Aorta (tissue), 5 donors: ENCODE results near the gene DLAT. TPM values are rescaled to one million over a fixed set of nuclear protein-coding genes. Genes with fewer than 3 reads are reported as not detected.
A peak's percentile ranks its signal among the peaks of the same experiment; 100 is the strongest.
"Not testable (repeated sequence)": the region's sequence is repeated elsewhere in the genome, so short reads cannot be mapped to it uniquely, and the experiment has no call there.

Experiments used
- ATAC-seq: fragments of 200-7000 bp; cut with Tn5 transposase; one replicate; pipeline ENCODE4 v1.9.1; 2022; ENCODE audit warnings: moderate library complexity; ENCODE audit not compliant: low FRiP score
- DNase-seq, 2 donors: peaks; one replicate each; pipeline ENCODE4 v3.0.0-alpha.2; 2020
- H3K27ac ChIP-seq, 2 donors: one replicate each; pipeline ENCODE4 v1.5.1; 2013; ENCODE audit warnings: low read length in 2 of 2, mild to moderate bottlenecking in 2 of 2, moderate library complexity in 2 of 2, control low read depth in 1 of 2, inconsistent platforms in 1 of 2, low read depth in 1 of 2
- H3K27me3 ChIP-seq, 2 donors: one replicate each; pipeline ENCODE4 v1.6.1; 2013; ENCODE audit warnings: control low read depth in 1 of 2, low read length in 1 of 2, mild to moderate bottlenecking in 1 of 2, moderate library complexity in 1 of 2; ENCODE audit not compliant: insufficient read depth in 2 of 2, control insufficient read depth in 1 of 2
- H3K36me3 ChIP-seq, 2 donors: one replicate each; pipeline ENCODE4 v1.6.1; 2013; ENCODE audit warnings: control low read depth in 1 of 2, low read length in 1 of 2, mild to moderate bottlenecking in 1 of 2; ENCODE audit not compliant: insufficient read depth in 2 of 2, control insufficient read depth in 1 of 2
- H3K4me1 ChIP-seq, 2 donors: one replicate each; pipeline ENCODE4 v1.6.1; 2013; ENCODE audit warnings: low read length in 2 of 2, control low read depth in 1 of 2, mild to moderate bottlenecking in 1 of 2, moderate library complexity in 1 of 2; ENCODE audit not compliant: insufficient read depth in 2 of 2, control insufficient read depth in 1 of 2
- H3K4me3 ChIP-seq, 2 donors: one replicate each; pipeline ENCODE4 v1.5.1; 2013; ENCODE audit warnings: low read length in 2 of 2, control low read depth in 1 of 2, mild to moderate bottlenecking in 1 of 2
- H3K9me3 ChIP-seq: one replicate; pipeline ENCODE4 v1.6.1; 2013; ENCODE audit warnings: mild to moderate bottlenecking, low read length; ENCODE audit not compliant: control insufficient read depth
- WGBS, 2 donors: extraction: QIAGEN DNeasy Blood & Tissue Kit; methylation state at CpG; one replicate each; pipeline ENCODE4 v1.1.7; 2013; 5-methylcytosine and 5-hydroxymethylcytosine counted together
- intact Hi-C, 2 donors: fragments of 100-400 bp; cut with DNase I; formaldehyde crosslinking; loops; one replicate each; pipeline versions ENCODE4 v1.14.2 to v1.15.0; 2022
- polyA plus RNA-seq, 2 donors: library from polyadenylated mRNA; stranded (reverse); fragments of 200-250 nt; gene quantifications; one replicate each; pipeline ENCODE4 v1.2.3, GENCODE V29; 2013
- total RNA-seq, 2 donors: library from RNA; stranded (reverse); fragmentation: NEBNext Ultra II Directional; extraction: Animal tissue kit (Norgen Biotek cat#: 25700); gene quantifications; one replicate each; pipeline ENCODE4 v1.2.1, GENCODE V29; 2021
- donor health status: healthy with polysubstance abuse.
- donor health status: Bipolar disorder and iron deficiency.
- donor health status: DM: no; HTN: no; CAD: no.
- donor health status: DM: no; HTN: no; CAD: no.
- donor health status: DM: yes; HTN: yes; CAD: no.

The DLAT gene
- total and polyA plus RNA-seq, 4 donors: 11.9 to 20.8 (median 16.8) TPM

DNA sequence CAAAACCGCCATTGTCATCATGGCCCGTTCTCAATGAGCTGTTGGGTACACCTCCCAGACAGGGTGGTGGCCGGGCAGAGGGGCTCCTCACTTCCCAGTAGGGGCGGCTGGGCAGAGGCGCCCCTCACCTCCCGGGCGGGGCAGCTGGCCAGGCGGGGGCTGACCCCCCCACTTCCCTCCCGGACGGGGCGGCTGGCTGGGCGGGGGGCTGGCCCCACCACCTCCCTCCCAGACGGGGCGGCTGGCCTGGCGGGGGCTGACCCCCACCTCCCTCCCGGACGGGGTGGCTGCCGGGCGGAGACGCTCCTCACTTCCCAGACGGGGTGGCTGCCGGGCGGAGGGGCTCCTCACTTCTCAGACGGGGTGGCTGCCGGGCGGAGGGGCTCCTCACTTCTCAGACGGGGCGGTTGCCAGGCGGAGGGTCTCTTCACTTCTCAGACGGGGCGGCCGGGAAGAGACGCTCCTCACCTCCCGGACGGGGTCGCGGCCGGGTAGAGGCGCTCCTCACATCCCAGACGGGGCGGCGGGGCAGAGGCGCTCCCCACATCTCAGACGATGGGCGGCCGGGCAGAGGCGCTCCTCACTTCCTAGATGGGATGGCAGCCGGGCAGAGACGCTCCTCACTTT is 1.7 kb downstream of the DLAT start:
- 83 to 93% methylated on average over 21 to 43 of the region's 49 CpGs for WGBS, 2 donors
- ATAC-seq, H3K27me3 ChIP-seq, H3K36me3 ChIP-seq, H3K27ac ChIP-seq, DNase-seq, intact Hi-C loops, H3K4me3 ChIP-seq, H3K4me1 ChIP-seq, H3K9me3 ChIP-seq: not testable (repeated sequence)

GRCh38 chr11:112029460-112029859 is 4.3 kb downstream of the DLAT start:
- H3K9me3 ChIP-seq: no peaks in the 10 kb centered on the region
- no peak for ATAC-seq

DNA sequence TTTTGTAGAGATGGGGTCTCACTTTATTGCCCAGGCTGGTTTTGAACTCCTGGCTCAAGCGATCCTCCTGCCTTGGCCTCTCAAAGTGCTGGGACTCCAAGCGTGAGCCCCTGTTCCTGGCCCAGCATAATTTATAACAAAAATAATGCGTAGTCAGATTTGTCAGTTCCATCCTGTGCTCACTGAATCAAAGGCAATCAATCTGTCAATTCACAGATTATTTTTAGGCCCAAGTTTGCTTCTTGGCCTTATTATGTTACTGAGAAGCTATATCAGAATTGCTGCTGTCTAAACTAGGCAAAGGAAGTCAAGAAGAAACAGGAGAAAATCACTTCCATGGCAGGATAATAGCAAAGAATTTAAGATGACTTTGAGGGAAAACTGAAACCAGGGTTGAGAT is 8.7 kb downstream of the DLAT start:
- WGBS, 2 donors: 74 to 81% methylated on average over 3 of the region's 3 CpGs
- peaks cover 6 to 7% of the 10 kb centered on the region in 2 donors for H3K36me3 ChIP-seq
- no peak overlapping the region for H3K27ac ChIP-seq
- no peaks in the 10 kb centered on the region for H3K27me3 ChIP-seq
- no peak overlapping the region for H3K4me3 ChIP-seq
- H3K4me1 ChIP-seq: no peaks in the 10 kb centered on the region
- ATAC-seq (no peak), DNase-seq (no peak)
- intact Hi-C loops: no loop called here
- no peaks in the 10 kb centered on the region for H3K9me3 ChIP-seq

More at GRCh38 chr11:112029460-112029859, 4.3 kb downstream of the DLAT start:
- DNase-seq: no peak
- Histone ChIP-seq H3K36me3 (peaks cover 7% of the 10 kb centered on the region in 2 donors), H3K27ac (no peak overlapping the region), H3K27me3 (no peaks in the 10 kb centered on the region), H3K4me1 (no peaks in the 10 kb centered on the region), H3K4me3 (no peak overlapping the region)
- intact Hi-C loops: no loop called here
- WGBS, 2 donors: 94 to 95% methylated on average over 2 of the region's 2 CpGs

DNA sequence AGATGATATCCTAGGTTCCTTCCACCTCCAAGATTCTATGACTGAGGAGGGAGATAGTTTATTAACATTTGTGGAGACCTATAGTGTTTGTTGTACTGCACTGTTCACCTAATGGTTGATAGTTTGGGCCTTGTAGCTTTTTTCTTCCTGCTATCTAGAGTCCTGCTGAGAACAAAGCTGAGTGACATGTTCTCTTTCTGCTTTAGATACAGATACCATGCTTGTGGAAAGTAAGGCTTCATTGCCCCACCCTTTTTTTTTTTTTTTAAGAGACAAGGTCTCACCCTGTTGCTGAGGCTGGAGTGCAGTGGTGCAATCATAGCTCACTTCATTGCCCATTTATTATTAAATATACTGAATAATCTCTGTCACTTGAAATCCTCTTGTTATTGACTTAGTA is 12.3 kb downstream of the DLAT start:
- Histone ChIP-seq H3K36me3 (peaks cover 3 to 6% of the 10 kb centered on the region in 2 donors), H3K27ac (no peak overlapping the region), H3K9me3 (no peaks in the 10 kb centered on the region), H3K27me3 (no peaks in the 10 kb centered on the region), H3K4me3 (no peak overlapping the region), H3K4me1 (no peaks in the 10 kb centered on the region)
- ATAC-seq: no peak
- DNase-seq: no peak
- intact Hi-C loops: no loop called here

- Histone ChIP-seq H3K4me3 (no peak overlapping the region), H3K36me3 (peaks cover 2 to 3% of the 10 kb centered on the region in 2 donors), H3K27me3 (no peaks in the 10 kb centered on the region), H3K9me3 (no peaks in the 10 kb centered on the region), H3K4me1 (no peaks in the 10 kb centered on the region), H3K27ac (no peak overlapping the region)
- WGBS, 2 donors: 50 to 57% methylated on average over 6 of the region's 6 CpGs
- ATAC-seq (no peak), DNase-seq (no peak)
- intact Hi-C loops: no loop called here
Observed at GRCh38 chr11:112042161-112042960, 17.2 kb downstream of the DLAT start.

GRCh38 chr11:112042961-112043304 is 17.7 kb downstream of the DLAT start:
- Histone ChIP-seq H3K27me3 (no peaks in the 10 kb centered on the region), H3K4me1 (no peaks in the 10 kb centered on the region), H3K36me3 (peaks cover 2 to 3% of the 10 kb centered on the region in 2 donors), H3K4me3 (no peak overlapping the region), H3K27ac (no peak overlapping the region), H3K9me3 (no peaks in the 10 kb centered on the region)
- intact Hi-C loops: no loop called here
- DNase-seq: no peak
- WGBS, 2 donors: 88 to 92% methylated on average over 2 of the region's 2 CpGs
- ATAC-seq: no peak

GRCh38 chr11:112044961-112045360 is 19.8 kb downstream of the DLAT start:
- no peak overlapping the region for H3K4me3 ChIP-seq
- 96 to 98% methylated on average over 4 of the region's 4 CpGs for WGBS, 2 donors
- H3K36me3 ChIP-seq: peaks cover 2 to 3% of the 10 kb centered on the region in 2 donors
- no peaks in the 10 kb centered on the region for H3K9me3 ChIP-seq
- no peaks in the 10 kb centered on the region for H3K27me3 ChIP-seq
- intact Hi-C loops: no loop called here
- DNase-seq (no peak), ATAC-seq (no peak)
- no peaks in the 10 kb centered on the region for H3K4me1 ChIP-seq
- no peak overlapping the region for H3K27ac ChIP-seq

GRCh38 chr11:112046647-112047046 is 21.4 kb downstream of the DLAT start:
- intact Hi-C loops, H3K27me3 ChIP-seq, H3K9me3 ChIP-seq, H3K4me1 ChIP-seq, ATAC-seq, DNase-seq, H3K4me3 ChIP-seq, H3K36me3 ChIP-seq, H3K27ac ChIP-seq: not testable (repeated sequence)
- WGBS, 2 donors: 100% methylated on average over 1 to 2 of the region's 2 CpGs

GRCh38 chr11:112048256-112048655 is 23.0 kb downstream of the DLAT start:
- H3K4me3 ChIP-seq, H3K9me3 ChIP-seq, H3K4me1 ChIP-seq, ATAC-seq, H3K36me3 ChIP-seq, H3K27me3 ChIP-seq, DNase-seq, intact Hi-C loops: not testable (repeated sequence)
- H3K27ac ChIP-seq: peak overlapping the region in 1 of 2 donors; percentile 26
- WGBS, 2 donors: 89% methylated on average over 3 of the region's 3 CpGs
